Fibroblast of lung (primary cell): Measurements from ENCODE around the gene SCN1B.

Experiments
- CTCF ChIP-seq, 2 donors: IDR thresholded peaks in 1 of 2; conservative IDR thresholded peaks in 1 of 2; 1 replicate in 1 of 2; 2 replicates in 1 of 2; pipeline ENCODE4 v1.5.1; 2011 to 2012; ENCODE audit warnings: low read length in 2 of 2, control low read depth in 1 of 2, inconsistent platforms in 1 of 2, low read depth in 1 of 2, mild to moderate bottlenecking in 1 of 2
- EZH2 ChIP-seq: IDR thresholded peaks from 2 replicates; pipeline ENCODE4 v1.5.1; 2012; ENCODE audit warnings: low read length, control low read depth, mild to moderate bottlenecking; ENCODE audit errors: missing control alignments

GRCh38 chr19:35011091-35011689, 19.1 kb upstream of the SCN1B start:
- TF ChIP-seq CTCF (conservative IDR thresholded peaks at IDR 0.05 in 1 of 2, IDR thresholded peaks at IDR 0.05 in 1 of 2; ENCODE audit: low read depth in 1 of 2, low read length in 2 of 2) (no peak), EZH2 (no peak)
